ENCODE results near the gene DPYSL4.

GRCh38 chr10:132198068-132198370 lies 11.3 kb downstream of the DPYSL4 start:
- TF ChIP-seq CTCF (IDR thresholded peaks at IDR 0.05) (no peak), SIN3A (IDR thresholded peaks at IDR 0.05; ENCODE audit: borderline replicate concordance, insufficient read depth, low read depth, low read length) (no peak)

Measured in Panc1 (cell line).